K562 (cell line): ENCODE results near the gene BRAF. TPM values are rescaled to one million over a fixed set of nuclear protein-coding genes. Genes with fewer than 3 reads are reported as not detected.
A peak's percentile ranks its signal among the peaks of the same experiment; 100 is the strongest.

Experiments
- EHMT2 ChIP-seq: fragments of 450-650 bp; IDR thresholded peaks from 2 replicates; pipeline ENCODE4 v1.6.1; 2018; ENCODE audit warnings: antibody characterized with exemption
- ELK3 ChIP-seq: fragments of 450-650 bp; formaldehyde crosslinking; IDR thresholded peaks from 2 replicates; pipeline ENCODE4 v1.4.0; 2020; ENCODE audit warnings: mild to moderate bottlenecking
- GABPA ChIP-seq: fragments of 200-800 bp; sonication (Bioruptor generic); conservative IDR thresholded peaks from 2 replicates; pipeline ENCODE4 v1.6.1; 2016; ENCODE audit warnings: low read depth, missing genetic modification characterization, missing compliant biosample characterization
- GATAD2A ChIP-seq: fragments of 450-650 bp; IDR thresholded peaks from 2 replicates; pipeline ENCODE4 v1.6.1; 2017
- GTF2E2 ChIP-seq: fragments of 200-800 bp; sonication (Bioruptor generic); IDR thresholded peaks from 2 replicates; pipeline ENCODE4 v1.6.1; 2016; ENCODE audit warnings: missing genetic modification characterization, missing compliant biosample characterization
- HNRNPLL ChIP-seq: fragments of 200-400 bp; formaldehyde crosslinking; IDR thresholded peaks from 2 replicates; pipeline ENCODE4 v1.6.1; 2017; ENCODE audit warnings: low read length, low read depth, mild to moderate bottlenecking; ENCODE audit not compliant: poor library complexity, severe bottlenecking
- IRF2 ChIP-seq: sonication (generic); formaldehyde crosslinking; IDR thresholded peaks from 2 replicates; pipeline ENCODE4 v1.8.1; 2022; ENCODE audit warnings: mild to moderate bottlenecking, missing genetic modification reagents
- KLF1 ChIP-seq: fragments of 450-650 bp; IDR thresholded peaks from 2 replicates; pipeline ENCODE4 v1.6.1; 2016; ENCODE audit warnings: missing genetic modification characterization, missing compliant biosample characterization
- MBD1 ChIP-seq: fragments of 250-450 bp; sonication (Bioruptor Pico); IDR thresholded peaks from 2 replicates; pipeline ENCODE4 v1.8.0; 2022; ENCODE audit warnings: inconsistent platforms
- MEIS2 ChIP-seq: fragments of 450-650 bp; IDR thresholded peaks from 2 replicates; pipeline ENCODE4 v1.6.1; 2014; ENCODE audit warnings: mild to moderate bottlenecking; ENCODE audit not compliant: partially characterized antibody
- NRF1 ChIP-seq, 2 experiments: fragments of 450-650 bp; IDR thresholded peaks in 1 of 2; conservative IDR thresholded peaks in 1 of 2; 2 replicates each; pipeline ENCODE4 v1.6.1; 2014; ENCODE audit warnings: mild to moderate bottlenecking in 2 of 2
- PCBP1 ChIP-seq: fragments of 200-400 bp; formaldehyde crosslinking; IDR thresholded peaks from 2 replicates; pipeline ENCODE4 v1.6.1; 2018; ENCODE audit warnings: mild to moderate bottlenecking, low read depth, low read length; ENCODE audit not compliant: poor library complexity, severe bottlenecking
- PHF8 ChIP-seq: fragments of 200-600 bp; sonication (generic); IDR thresholded peaks from 2 replicates; pipeline ENCODE4 v1.6.1; 2012; ENCODE audit warnings: mixed run types, mild to moderate bottlenecking, inconsistent platforms, low read length, moderate library complexity, borderline replicate concordance
- RB1 ChIP-seq: fragments of 450-650 bp; IDR thresholded peaks from 2 replicates; pipeline ENCODE4 v1.6.1; 2017; ENCODE audit warnings: low read depth, mild to moderate bottlenecking
- RBM34 ChIP-seq: fragments of 200-400 bp; formaldehyde crosslinking; IDR thresholded peaks from 2 replicates; pipeline ENCODE4 v1.6.1; 2018; ENCODE audit warnings: low read length, borderline replicate concordance; ENCODE audit not compliant: insufficient read depth
- SMAD4 ChIP-seq: fragments of 250-450 bp; sonication (Bioruptor Pico); conservative IDR thresholded peaks from 2 replicates; pipeline ENCODE4 v1.8.0; 2021; ENCODE audit warnings: inconsistent platforms, mild to moderate bottlenecking, moderate library complexity
- STAG1 ChIP-seq: sonication (generic); formaldehyde crosslinking; IDR thresholded peaks from 2 replicates; pipeline ENCODE4 v1.5.0; 2020; ENCODE audit warnings: missing genetic modification reagents, borderline replicate concordance
- TFAP4 ChIP-seq: sonication (generic); formaldehyde crosslinking; IDR thresholded peaks from 2 replicates; pipeline ENCODE4 v1.8.0; 2022; ENCODE audit warnings: missing genetic modification reagents, mild to moderate bottlenecking, moderate library complexity, borderline replicate concordance
- THAP7 ChIP-seq: fragments of 250-450 bp; sonication (Bioruptor Pico); IDR thresholded peaks from 2 replicates; pipeline ENCODE4 v1.5.0; 2021
- VEZF1 ChIP-seq: fragments of 200-800 bp; sonication (Bioruptor generic); IDR thresholded peaks from 2 replicates; pipeline ENCODE4 v1.6.1; 2017; ENCODE audit warnings: missing genetic modification characterization, missing compliant biosample characterization
- ZEB2 ChIP-seq: fragments of 450-650 bp; IDR thresholded peaks from 2 replicates; pipeline ENCODE4 v1.6.1; 2016
- ZNF583 ChIP-seq: fragments of 250-450 bp; sonication (Bioruptor Pico); IDR thresholded peaks from 2 replicates; pipeline ENCODE4 v1.4.0; 2020
- ZNF699 ChIP-seq: fragments of 250-450 bp; sonication (Bioruptor Pico); IDR thresholded peaks from 2 replicates; pipeline ENCODE4 v1.8.0; 2021; ENCODE audit warnings: mild to moderate bottlenecking, moderate library complexity; ENCODE audit not compliant: insufficient replicate concordance
- polyA plus RNA-seq, 8 experiments: library from polyadenylated mRNA; depleted of rRNA in 4 of 8; stranded (reverse) in 5 of 8; unstranded in 3 of 8; fragments of >200 nt; fragmentation: Nextera tagmentation in 2 of 8; fragmentation: Illumina TruSeq in 1 of 8; extraction: Ambion mirVana in 2 of 8; extraction: Trizol in 1 of 8; gene quantifications; 2 replicates each; pipeline versions ENCODE4 v1.2.1 to v1.2.3, GENCODE V29; 2011 to 2014; ENCODE audit warnings: inconsistent platforms in 1 of 8, missing spikeins in 1 of 8
- total RNA-seq, 7 experiments: library from RNA; depleted of rRNA in 6 of 7; stranded (reverse); fragments of >200 nt in 6 of 7; fragmentation: Illumina TruSeq in 2 of 7; extraction: Trizol in 2 of 7; gene quantifications; 2 replicates each; pipeline versions ENCODE4 v1.2.1 to v1.2.3, GENCODE V29; 2011 to 2021; ENCODE audit warnings: low replicate concordance in 1 of 7

BRAF gene
- total and polyA plus RNA-seq, 9 of the 15 experiments (the other 6 are each of a cell fraction or from before 2014, with no cell fraction given) = 3.6 to 38.3 (median 21.9) TPM

GRCh38 chr7:140673063-140673773 lies 251.5 kb downstream of the BRAF start (continued):
- TF ChIP-seq VEZF1 (peak; percentile 80), RB1 (peak; percentile 87), MEIS2 (peak; percentile 11), THAP7 (CRISPR knock-in tag) (no peak), GTF2E2 (0 out of 2 replicates have a peak, but pooled peaks have one; percentile 3), IRF2 (CRISPR knock-in tag) (no peak), ELK3 (no peak), MBD1 (CRISPR knock-in tag) (no peak), HNRNPLL (peak; percentile 12), RBM34 (no peak), TFAP4 (peak; percentile 65; the same call in 1 of the 2 replicates), GATAD2A (0 out of 2 replicates have a peak, but pooled peaks have one; percentile 39), NRF1 (conservative IDR thresholded peaks at IDR 0.05 in 1 of 2, IDR thresholded peaks at IDR 0.05 in 1 of 2) (peak; percentile 54 to 61), ZNF583 (CRISPR knock-in tag) (peak; percentile 26; the same call in 1 of the 2 replicates), GABPA (tag) (0 out of 2 replicates have a peak, but pooled peaks have one; percentile 36), STAG1 (CRISPR knock-in tag) (peak; percentile 41; the same call in 1 of the 2 replicates), PCBP1 (peak; percentile 33), PHF8 (peak; percentile 75; the same call in 1 of the 2 replicates), ZNF699 (CRISPR knock-in tag) (no peak), ZEB2 (peak; percentile 70), KLF1 (peak; percentile 51; the same call in 1 of the 2 replicates), EHMT2 (no peak), SMAD4 (CRISPR knock-in tag) (peak; percentile 74)
